DMS79 treated with DMSO at 0.1 percent for 48 hours (cell line): ENCODE data around the gene FXR1.
"Not testable (repeated sequence)": the region's sequence is repeated elsewhere in the genome, so short reads cannot be mapped to it uniquely, and the experiment has no call there.

Experiments
- DNase-seq: peaks from one replicate; lab custom pipeline; 2025; lab: John Stamatoyannopoulos, UW

The FXR1 gene

DNA sequence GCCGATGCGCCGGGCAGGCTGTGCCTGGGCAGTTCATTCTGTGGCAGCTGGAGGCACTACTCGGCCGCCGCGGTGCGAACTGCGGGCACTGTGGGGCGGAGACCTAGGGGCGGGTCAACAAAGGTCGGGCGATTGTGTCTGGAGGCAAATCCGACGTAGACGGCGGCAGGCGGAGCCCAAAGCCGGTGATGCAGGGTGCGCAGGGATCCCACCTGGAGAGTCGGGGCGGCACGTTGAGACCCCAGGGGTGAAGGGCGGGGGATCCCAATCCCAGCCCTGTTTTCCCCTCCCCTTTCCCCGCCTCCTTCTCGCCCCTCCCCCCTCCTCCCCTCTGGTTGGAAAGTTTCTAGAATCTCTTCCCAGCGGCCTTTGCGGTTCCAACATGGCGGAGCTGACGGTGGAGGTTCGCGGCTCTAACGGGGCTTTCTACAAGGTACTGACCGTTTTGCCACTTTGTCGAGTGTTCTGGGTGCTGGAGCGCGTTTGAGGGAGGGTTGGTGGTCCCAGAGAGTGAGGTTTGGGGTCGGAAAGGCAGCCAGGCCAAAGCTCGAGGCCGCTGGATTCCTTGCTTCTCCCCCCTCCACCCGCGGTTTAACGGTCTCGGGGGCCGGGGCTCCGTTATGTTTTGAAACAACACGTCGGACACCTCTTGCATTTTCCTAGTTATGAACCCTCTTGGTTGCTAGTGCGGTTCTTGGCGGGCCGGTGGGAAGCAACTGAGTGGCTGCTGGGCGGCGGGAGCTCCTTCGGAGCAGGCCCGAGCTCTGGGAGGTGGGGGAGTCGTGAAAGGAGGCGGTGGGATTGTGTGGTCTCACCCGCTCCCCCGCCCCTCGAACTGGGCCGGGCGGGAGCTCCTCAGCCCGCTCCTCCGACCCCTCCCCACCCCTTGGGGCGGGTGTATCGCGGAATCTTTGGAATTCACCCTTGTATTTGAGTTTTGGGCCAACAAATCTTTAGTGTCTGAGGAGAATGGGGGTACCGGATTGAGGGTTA, at the start of gene FXR1:
Gene FXR1, plus strand, starts transcription at position 367 of the 993 bp plus-strand sequence. Its CDS starts 16 bp downstream, at position 383.
- peak; percentile 95 for DNase-seq

DNA sequence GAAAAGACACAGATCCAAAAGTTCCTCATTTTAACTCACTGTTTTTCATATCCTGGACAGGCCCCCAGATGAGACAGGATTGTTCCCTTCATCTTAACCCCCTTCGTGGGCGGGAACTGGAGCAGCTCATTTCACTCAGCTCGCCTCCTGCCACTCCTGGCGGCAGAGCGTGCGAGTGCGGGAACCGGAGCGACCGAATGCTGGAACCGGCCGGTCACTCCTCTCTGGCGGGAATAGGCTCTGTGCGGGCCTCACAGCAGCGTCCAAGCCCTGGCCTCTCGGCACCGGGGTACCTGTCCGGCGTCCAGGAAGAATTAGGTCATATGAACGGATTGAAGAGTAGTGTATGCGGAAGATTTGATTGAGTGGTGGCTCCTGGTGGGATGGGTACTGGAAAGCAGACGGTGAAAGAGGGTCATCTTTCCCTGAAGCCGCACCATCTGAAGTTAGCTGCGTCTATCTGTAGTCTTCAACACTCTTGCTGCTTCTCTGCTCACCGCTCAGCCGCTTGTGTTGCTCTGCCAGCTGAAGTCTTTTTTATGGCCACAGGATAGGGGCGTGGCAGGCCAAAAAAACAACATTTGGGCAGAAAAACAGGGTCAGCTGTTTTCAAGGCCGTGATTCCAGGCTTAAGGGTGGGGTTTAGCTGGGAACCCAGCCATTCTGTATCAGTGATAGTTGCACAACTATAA, 42.3 kb upstream of the FXR1 start:
- no peak for DNase-seq

DNA sequence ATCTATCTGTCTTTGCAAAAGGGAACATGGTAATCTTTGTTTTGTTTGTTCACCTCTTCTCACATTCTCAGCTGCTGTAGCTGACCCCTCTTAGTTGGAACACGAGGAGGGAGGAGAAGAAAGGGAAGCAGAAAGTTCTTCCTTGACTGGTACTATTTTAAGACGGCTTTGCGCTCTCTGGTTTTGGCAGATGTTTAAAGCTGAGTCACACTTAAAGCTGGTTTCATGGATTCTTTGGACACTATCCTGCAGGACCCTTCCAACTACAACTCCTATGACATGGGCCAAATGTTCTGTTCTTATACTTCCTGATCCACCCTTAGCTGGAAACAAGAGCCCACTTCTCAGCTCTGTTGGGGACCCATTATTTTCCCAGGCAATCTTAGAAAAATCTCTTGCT, 40.6 kb upstream of the FXR1 start:
- no peak for DNase-seq

DNA sequence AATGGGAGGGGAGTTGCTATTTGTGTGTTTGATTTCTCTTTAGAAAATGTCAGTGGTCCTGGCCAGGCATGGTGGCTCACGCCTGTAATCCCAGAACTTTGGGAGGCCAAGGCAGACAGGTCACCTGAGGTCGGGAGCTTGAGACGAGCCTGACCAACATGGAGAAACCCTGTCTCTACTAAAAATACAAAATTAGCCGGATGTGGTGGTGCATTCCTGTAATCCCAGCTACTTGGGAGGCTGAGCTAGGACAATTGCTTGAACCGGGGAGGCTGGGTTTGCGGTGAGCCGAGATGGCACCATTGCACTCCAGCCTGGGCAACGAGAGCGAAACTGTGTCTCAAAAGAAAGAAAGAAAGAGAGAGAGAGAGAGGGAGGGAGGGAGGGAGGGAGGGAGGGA, 40.0 kb upstream of the FXR1 start:
- DNase-seq: not testable (repeated sequence)

- DNase-seq: no peak
Observed at GRCh38 chr3:180875124-180875698, 37.3 kb upstream of the FXR1 start.

GRCh38 chr3:180881065-180881801, 31.2 kb upstream of the FXR1 start:
- DNase-seq: no peak

DNA sequence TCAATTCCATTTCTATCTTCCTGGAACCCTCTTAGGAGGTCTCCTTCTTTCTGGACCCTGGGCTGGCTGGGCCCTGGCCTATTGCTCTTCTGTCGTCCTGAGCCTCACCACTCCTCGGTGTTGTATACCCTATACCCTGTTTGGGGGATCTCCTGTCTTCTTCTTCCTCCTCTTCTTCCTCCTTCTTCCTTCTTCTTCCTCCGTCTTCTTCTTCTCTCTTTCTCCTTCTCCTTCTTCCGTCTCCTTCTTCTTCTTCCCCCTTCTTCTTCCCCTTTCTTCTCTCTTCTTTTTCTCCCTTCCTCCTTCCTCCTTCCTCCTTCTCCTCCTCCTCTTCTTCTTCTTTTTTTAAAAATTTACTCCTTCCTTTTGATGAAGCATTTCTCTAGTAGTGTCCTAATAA, 30.4 kb upstream of the FXR1 start:
- DNase-seq: no peak

- no peak for DNase-seq
Observed at GRCh38 chr3:180888992-180889560, 23.4 kb upstream of the FXR1 start.

DNA sequence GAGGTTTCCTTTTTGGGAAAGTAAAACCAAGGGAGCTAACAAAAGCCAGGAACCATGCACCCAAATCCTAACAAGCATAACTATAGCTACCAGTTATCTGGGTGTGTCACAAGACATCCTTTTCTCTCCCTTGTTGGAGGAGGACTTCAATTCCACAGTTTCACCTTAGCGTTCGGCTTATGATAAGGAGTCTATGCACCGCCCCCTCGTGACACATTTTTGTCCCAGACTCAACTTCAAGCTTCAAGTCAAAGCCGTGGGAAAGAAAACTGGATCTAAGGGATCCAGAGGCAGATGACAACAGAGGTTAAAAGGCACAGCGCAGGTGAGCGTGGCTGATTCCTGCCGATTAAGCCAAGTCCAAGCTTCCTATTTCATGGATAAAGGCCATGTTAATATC, 13.9 kb upstream of the FXR1 start:
- no peak for DNase-seq

DNA sequence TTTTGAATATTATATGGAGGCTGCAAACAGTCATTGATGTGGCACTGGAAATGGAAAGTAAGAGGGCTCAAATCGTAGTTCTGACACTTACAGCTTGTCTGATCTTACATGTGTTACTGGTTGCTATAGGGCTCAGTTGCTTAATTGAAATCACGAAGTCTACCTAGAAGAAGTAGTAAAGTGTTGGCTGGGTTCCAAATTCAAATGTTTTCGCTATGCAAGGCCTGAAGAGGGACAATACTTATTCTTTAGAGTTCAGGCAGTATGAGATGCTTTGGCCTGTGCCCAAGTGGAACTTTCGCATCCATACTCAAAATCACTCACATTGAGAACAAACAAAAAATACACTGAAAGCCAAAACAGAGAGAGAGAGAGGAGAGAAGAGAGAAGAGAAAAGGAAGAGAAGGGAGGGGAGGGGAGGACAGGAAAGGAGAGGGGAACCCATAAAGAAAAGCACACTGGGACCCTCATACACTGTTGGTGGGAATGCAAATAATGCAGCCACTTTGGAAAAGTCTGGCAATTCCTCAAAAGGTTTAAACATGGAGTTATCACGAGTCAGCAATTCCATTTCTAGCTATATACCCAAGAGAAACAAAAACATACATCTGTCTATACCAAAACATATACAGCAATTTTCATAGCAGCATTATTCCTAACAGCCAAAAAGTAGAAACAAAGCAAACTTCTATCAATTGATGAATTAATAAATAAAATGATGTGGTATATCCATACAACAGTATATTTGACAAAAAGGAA, 2.9 kb upstream of the FXR1 start:
- DNase-seq: peak; percentile 67

DNA sequence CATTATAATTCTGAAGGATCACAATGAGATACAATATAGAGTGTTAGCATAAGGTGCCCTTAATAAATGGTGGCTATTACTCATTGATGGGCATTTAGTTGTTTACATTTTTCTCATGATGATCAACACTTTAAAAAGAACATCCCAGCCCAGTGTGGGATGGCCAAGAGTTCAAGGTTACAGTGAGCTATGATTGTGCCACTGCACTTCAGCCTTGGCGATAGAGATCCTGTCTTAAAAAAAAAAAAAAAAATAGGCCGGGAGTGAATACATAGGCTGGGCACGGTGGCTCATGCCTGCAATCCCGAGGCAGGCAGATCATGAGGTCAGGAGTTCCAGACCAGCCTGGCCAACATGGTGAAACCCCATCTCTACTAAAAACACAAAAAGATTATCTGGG, 1.6 kb upstream of the FXR1 start:
- no peak for DNase-seq

DNA sequence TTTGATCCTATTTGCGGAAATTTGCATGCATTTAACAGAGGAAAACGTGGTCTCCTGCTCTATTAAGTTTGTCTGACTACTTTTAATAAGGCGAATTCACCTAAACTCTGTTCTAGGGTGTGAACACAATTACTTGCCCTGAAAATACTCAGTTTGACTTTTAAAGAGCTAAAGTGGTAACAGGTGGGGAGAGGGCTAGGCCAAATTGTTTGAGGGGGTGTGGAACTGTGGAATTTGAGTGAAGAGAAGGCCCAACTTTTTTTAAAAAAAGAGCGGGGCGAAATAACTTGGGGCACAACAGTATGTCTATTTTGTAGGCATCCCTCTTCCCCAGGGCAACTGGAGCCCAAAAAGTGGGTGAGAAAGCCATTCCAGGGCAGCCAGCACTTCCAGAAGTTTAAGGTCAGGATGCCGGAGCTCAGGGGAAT, 580 bp upstream of the FXR1 start:
- no peak for DNase-seq

DNA sequence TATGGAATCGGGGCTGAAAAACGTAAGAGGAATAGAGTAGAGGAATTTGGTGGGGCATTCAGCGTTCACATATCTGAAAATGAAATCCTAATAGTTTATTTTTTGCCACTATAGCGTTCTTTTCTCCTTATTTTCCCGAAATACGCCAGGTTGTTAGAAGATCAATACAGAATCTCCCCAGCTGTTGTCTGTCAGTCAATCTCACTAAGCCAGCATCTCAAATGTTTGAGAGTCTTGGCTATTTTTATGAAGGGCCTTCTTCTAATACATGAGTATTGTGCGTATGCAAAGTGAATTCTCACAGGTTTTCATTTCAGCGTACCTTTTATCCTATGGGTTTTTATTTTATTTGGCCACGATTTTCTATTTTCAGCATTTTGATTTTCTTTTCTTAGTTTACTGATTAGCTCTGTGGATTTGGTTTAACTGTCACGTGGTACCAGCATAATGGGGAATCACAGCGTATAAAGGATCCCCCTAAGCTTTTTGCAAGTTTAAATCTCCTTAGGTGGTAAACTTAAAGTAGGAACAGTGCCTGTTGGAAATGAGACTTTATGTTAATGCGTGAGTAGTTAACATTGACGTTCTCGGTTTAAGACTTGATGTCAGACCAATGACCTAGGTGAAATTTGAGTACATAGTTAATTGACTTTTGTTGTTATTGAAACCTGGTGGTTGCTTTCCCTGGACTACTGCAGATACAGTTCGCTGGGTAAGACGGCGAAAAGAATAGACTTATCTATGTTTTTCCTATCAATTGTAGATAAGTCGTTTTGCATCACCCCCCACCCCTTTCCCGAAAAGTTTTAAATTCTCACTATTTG, 1.3 kb downstream of the FXR1 start:
- peak; percentile 28 for DNase-seq

GRCh38 chr3:180918542-180918941, 6.1 kb downstream of the FXR1 start:
- DNase-seq: no peak

DNA sequence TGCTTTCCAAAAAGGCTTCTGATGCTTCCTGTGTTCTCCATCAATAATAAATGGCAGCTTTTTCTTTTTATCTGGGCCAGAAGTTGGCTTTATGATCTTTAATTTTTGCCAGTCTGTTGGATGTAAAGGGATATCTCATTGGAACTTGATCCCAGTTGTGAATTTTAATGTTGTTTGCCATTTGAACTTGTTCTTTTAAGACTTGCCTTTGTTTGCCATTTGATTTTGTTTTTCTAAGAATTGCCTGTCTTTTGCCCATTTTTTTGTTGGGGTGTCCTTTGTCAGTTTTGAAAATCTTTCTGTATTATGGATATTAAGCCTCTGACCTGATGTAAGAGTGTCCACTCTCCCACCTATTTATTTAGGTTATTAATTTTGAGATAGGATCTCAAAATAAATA, 9.8 kb downstream of the FXR1 start:
- no peak for DNase-seq

DNA sequence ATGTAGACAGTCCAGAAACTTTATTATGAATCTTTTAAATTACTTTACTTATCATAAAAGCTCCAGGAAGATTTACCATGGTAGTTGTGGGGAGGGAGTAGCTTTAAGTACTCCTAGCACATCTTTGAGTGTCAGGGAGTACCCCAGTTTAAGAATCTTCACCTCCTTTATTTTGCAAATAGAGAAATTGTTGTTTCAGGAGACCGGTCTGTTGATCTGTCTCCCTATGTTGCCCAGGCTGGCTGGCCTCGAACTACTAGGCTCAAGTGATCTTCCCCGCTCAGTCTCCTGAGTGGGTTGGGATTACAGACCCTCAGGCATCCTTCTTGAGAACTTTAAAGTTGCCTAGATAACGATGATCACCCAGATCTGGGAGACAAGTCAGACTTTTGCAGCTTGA, 11.1 kb downstream of the FXR1 start:
- DNase-seq: no peak

GRCh38 chr3:180926526-180926925, 14.1 kb downstream of the FXR1 start:
- DNase-seq: no peak

GRCh38 chr3:180929376-180929775, 16.9 kb downstream of the FXR1 start:
- no peak for DNase-seq

DNA sequence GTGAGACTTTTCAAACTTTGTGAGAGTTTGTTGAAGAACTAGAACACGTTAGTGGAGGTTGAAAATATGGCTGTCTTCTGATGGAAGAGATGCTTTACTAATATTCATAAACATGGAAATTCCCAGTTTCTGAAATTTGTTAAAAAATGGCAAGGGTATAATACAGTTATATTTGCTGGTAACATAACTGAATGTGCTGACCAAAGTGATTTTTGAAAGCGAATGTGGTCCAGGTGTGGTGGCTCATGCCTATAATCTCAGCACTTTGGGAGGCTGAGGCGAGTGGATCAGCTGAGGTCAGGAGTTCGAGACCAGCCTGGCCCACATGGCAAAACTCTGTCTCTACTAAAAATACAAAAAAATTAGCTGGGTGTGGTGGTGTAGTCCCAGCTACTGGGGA, 18.1 kb downstream of the FXR1 start:
- DNase-seq: no peak

DNA sequence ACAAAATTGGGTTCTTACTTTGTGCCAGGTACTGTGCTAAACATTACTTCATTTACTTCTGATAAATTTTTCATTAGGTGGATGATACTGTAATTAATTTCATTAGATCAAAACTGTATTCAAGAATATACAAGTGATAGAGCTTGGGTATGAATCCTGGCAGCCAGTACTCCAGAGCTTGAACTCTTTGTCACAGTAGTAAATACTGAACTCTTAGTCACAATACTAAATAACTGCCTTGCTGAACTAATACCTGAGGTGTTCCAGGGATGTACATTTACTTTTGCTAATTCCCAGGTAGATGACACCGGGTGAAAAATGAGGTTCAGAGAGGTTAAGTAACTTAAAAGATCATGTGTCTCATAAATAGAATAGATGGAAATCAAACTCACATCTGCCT, 20.3 kb downstream of the FXR1 start:
- DNase-seq: no peak
